Ovary (tissue), 9 donors: ENCODE data around the gene TMEM63B. TPM values are rescaled to one million over a fixed set of nuclear protein-coding genes. Genes with fewer than 3 reads are reported as not detected.

Experiments used
- DNase-seq, 5 donors: peaks; one replicate each; pipeline ENCODE4 v3.0.0-alpha.2; 2019 to 2020
- H3K27ac ChIP-seq, 2 donors: fragments of 200-600 bp; one replicate each; pipeline versions ENCODE4 v1.5.1 to v1.8.0; 2019 to 2022
- H3K27me3 ChIP-seq: fragments of 200-600 bp; one replicate; pipeline ENCODE4 v1.8.0; 2022
- H3K36me3 ChIP-seq: fragments of 200-600 bp; sonication (generic); one replicate; pipeline ENCODE4 v1.5.1; 2019
- H3K4me1 ChIP-seq: one replicate; pipeline ENCODE4 v1.8.1; 2013; ENCODE audit warnings: mild to moderate bottlenecking, moderate library complexity; ENCODE audit not compliant: insufficient read depth
- H3K4me3 ChIP-seq: fragments of 200-600 bp; sonication (generic); one replicate; pipeline ENCODE4 v1.5.1; 2017
- H3K9me3 ChIP-seq, 2 donors: fragments of 200-600 bp in 1 of 2; sonication (generic) in 1 of 2; one replicate each; pipeline versions ENCODE4 v1.5.1 to v1.8.1; 2013 to 2019; ENCODE audit warnings: mild to moderate bottlenecking in 1 of 2, moderate library complexity in 1 of 2
- CTCF ChIP-seq, 3 donors: fragments of 450-650 bp in 2 of 3; fragments of 200-600 bp in 1 of 3; IDR thresholded peaks; one replicate each; pipeline versions ENCODE4 v1.5.1 to v1.8.0; 2016 to 2022; ENCODE audit warnings: antibody characterized with exemption in 3 of 3, mild to moderate bottlenecking in 1 of 3
- EP300 ChIP-seq: sonication (generic); formaldehyde crosslinking; IDR thresholded peaks from one replicate; pipeline ENCODE4 v1.6.1; 2017; ENCODE audit warnings: antibody characterized with exemption
- POLR2A ChIP-seq: fragments of 450-650 bp; IDR thresholded peaks from one replicate; pipeline ENCODE4 v1.6.1; 2017; ENCODE audit warnings: antibody characterized with exemption, mild to moderate bottlenecking, moderate library complexity
- WGBS, 3 donors: extraction: QIAGEN DNeasy Blood & Tissue Kit in 1 of 3; methylation state at CpG; one replicate each; pipeline versions ENCODE4 v1.1.5 to v1.1.7; 2013 to 2017; 5-methylcytosine and 5-hydroxymethylcytosine counted together
- intact Hi-C, 4 donors: fragments of 100-400 bp; cut with DNase I; formaldehyde crosslinking; loops; one replicate each; pipeline versions ENCODE4 v1.11.0 to v1.15.1; 2022 to 2023
- polyA plus RNA-seq, 2 donors: library from polyadenylated mRNA; stranded (reverse); fragments of 200-250 nt in 1 of 2; fragments of 350-450 nt in 1 of 2; fragmentation: Illumina TruSeq in 1 of 2; extraction: RNeasy Lipid Tissue Mini Kit (QIAGEN cat#74804) in 1 of 2; gene quantifications; one replicate each; pipeline ENCODE4 v1.2.3, GENCODE V29; 2013 to 2014
- total RNA-seq, 7 donors: library from RNA; depleted of rRNA in 2 of 7; stranded (reverse); fragments of >200 nt in 2 of 7; fragmentation: NEBNext Ultra II Directional in 3 of 7; extraction: Animal tissue kit (Norgen Biotek cat#: 25700) in 3 of 7; gene quantifications; one replicate each; pipeline versions ENCODE4 v1.1.0 to v1.2.4, GENCODE V29; 2016 to 2023
- donor health status: DM: no; HTN: no; CAD: no; lungs with moderate emphysema.
- donor health status: DM: no; HTN: no; CAD: no.
- donor health status: Bipolar disorder and iron deficiency.
- donor health status: DM: yes; HTN: yes; CAD: no.
- donor health status: DM: no; HTN: no; CAD: no.
- donor health status: DM: yes; HTN: yes; CAD: no.

The TMEM63B gene
- total and polyA plus RNA-seq, 9 donors: 7.5 to 25.7 (median 16.5) TPM

GRCh38 chr6:44152533-44152932 is 25.2 kb downstream of the TMEM63B start:
- intact Hi-C loops: loop anchor here (2.0 to 5.0 kb wide), 3 partner anchors 50 to 56 kb away; no protein-coding TSS in a partner anchor
- no peak overlapping the region for H3K4me3 ChIP-seq
- no peaks in the 10 kb centered on the region for H3K27me3 ChIP-seq
- H3K36me3 ChIP-seq: no peaks in the 10 kb centered on the region
- peaks cover 3% of the 10 kb centered on the region for H3K4me1 ChIP-seq
- TF ChIP-seq EP300 (no peak), CTCF (IDR thresholded peaks at IDR 0.05) (no peak), POLR2A (no peak)
- no peak overlapping the region for H3K27ac ChIP-seq
- no peak for DNase-seq
- WGBS, 3 donors: 88 to 92% (median 89%) methylated on average over 17 to 19 of the region's 19 CpGs
- H3K9me3 ChIP-seq: no peaks in the 10 kb centered on the region

GRCh38 chr6:44154067-44154466 is 26.7 kb downstream of the TMEM63B start:
- Histone ChIP-seq H3K4me3 (no peak overlapping the region), H3K27me3 (no peaks in the 10 kb centered on the region), H3K36me3 (no peaks in the 10 kb centered on the region), H3K27ac (no peak overlapping the region), H3K4me1 (peaks cover 3% of the 10 kb centered on the region), H3K9me3 (no peaks in the 10 kb centered on the region)
- TF ChIP-seq CTCF (IDR thresholded peaks at IDR 0.05): no peak
- no peak for TF ChIP-seq POLR2A
- TF ChIP-seq EP300: no peak
- no peak for DNase-seq
- intact Hi-C loops: loop anchor here in 3 of 4 donors (5.0 kb wide), 2 partner anchors 52 to 57 kb away; no protein-coding TSS in a partner anchor
- WGBS, 3 donors: 84 to 92% (median 88%) methylated on average over 12 of the region's 12 CpGs

- WGBS, 3 donors: 77 to 85% (median 80%) methylated on average over 9 of the region's 9 CpGs
- no peak for TF ChIP-seq CTCF (IDR thresholded peaks at IDR 0.05)
- no peak for TF ChIP-seq EP300
- no peak for TF ChIP-seq POLR2A
- no peak overlapping the region for H3K27ac ChIP-seq
- H3K4me1 ChIP-seq: peaks cover 2% of the 10 kb centered on the region
- H3K36me3 ChIP-seq: no peaks in the 10 kb centered on the region
- H3K27me3 ChIP-seq: no peaks in the 10 kb centered on the region
- intact Hi-C loops: no loop called here
- H3K9me3 ChIP-seq: no peaks in the 10 kb centered on the region
- no peak overlapping the region for H3K4me3 ChIP-seq
- DNase-seq: no peak
Measured at GRCh38 chr6:44156494-44157151, 29.3 kb downstream of the TMEM63B start.

- no peak overlapping the region for H3K27ac ChIP-seq
- WGBS, 3 donors: 67 to 82% (median 82%) methylated on average over 11 of the region's 11 CpGs
- no peaks in the 10 kb centered on the region for H3K27me3 ChIP-seq
- intact Hi-C loops: no loop called here
- no peaks in the 10 kb centered on the region for H3K4me1 ChIP-seq
- no peaks in the 10 kb centered on the region for H3K36me3 ChIP-seq
- H3K4me3 ChIP-seq: no peak overlapping the region
- no peak for DNase-seq
- no peak for TF ChIP-seq CTCF (IDR thresholded peaks at IDR 0.05)
- TF ChIP-seq POLR2A: no peak
- TF ChIP-seq EP300: no peak
- no peaks in the 10 kb centered on the region for H3K9me3 ChIP-seq
Measured at GRCh38 chr6:44157152-44157521, 29.8 kb downstream of the TMEM63B start.
